Tibial nerve (tissue), 4 donors: ENCODE measurements around the gene MRPS2. TPM values are rescaled to one million over a fixed set of nuclear protein-coding genes. Genes with fewer than 3 reads are reported as not detected.

Source experiments
- DNase-seq, 2 donors: peaks; one replicate each; pipeline ENCODE4 v3.0.0-alpha.2; 2019; ENCODE audit warnings: low spot score in 2 of 2
- H3K27ac ChIP-seq, 4 donors: fragments of 200-600 bp; sonication (generic) in 3 of 4; one replicate each; pipeline ENCODE4 v1.5.1; 2017 to 2019; ENCODE audit warnings: mild to moderate bottlenecking in 1 of 4
- H3K27me3 ChIP-seq, 2 donors: fragments of 200-600 bp; sonication (generic) in 1 of 2; one replicate each; pipeline versions ENCODE4 v1.5.1 to v1.6.0; 2017 to 2019
- H3K36me3 ChIP-seq, 3 donors: fragments of 200-600 bp; sonication (generic); one replicate each; pipeline ENCODE4 v1.5.1; 2018 to 2019
- H3K4me1 ChIP-seq, 4 donors: fragments of 200-600 bp; sonication (generic) in 3 of 4; one replicate each; pipeline ENCODE4 v1.5.1; 2017 to 2019
- H3K4me3 ChIP-seq, 4 donors: fragments of 200-600 bp; sonication (generic) in 3 of 4; one replicate each; pipeline ENCODE4 v1.5.1; 2017 to 2019; ENCODE audit warnings: mild to moderate bottlenecking in 1 of 4, moderate library complexity in 1 of 4
- H3K9me3 ChIP-seq, 4 donors: fragments of 200-600 bp; sonication (generic) in 3 of 4; one replicate each; pipeline ENCODE4 v1.5.1; 2017 to 2019
- CTCF ChIP-seq, 5 experiments: fragments of 200-600 bp in 3 of 5; fragments of 450-650 bp in 2 of 5; sonication (generic) in 3 of 5; IDR thresholded peaks; one replicate each; pipeline ENCODE4 v1.5.1; 2016 to 2019; ENCODE audit warnings: antibody characterized with exemption in 5 of 5, mild to moderate bottlenecking in 3 of 5, moderate library complexity in 2 of 5
- EP300 ChIP-seq, 2 donors: sonication (generic); formaldehyde crosslinking; IDR thresholded peaks; one replicate each; pipeline ENCODE4 v1.6.1; 2017; ENCODE audit warnings: antibody characterized with exemption in 2 of 2, mild to moderate bottlenecking in 1 of 2
- POLR2A ChIP-seq, 2 donors: fragments of 450-650 bp; IDR thresholded peaks; one replicate each; pipeline ENCODE4 v1.6.1; 2017; ENCODE audit warnings: antibody characterized with exemption in 2 of 2, mild to moderate bottlenecking in 2 of 2, moderate library complexity in 2 of 2
- WGBS, 2 donors: methylation state at CpG; one replicate each; pipeline ENCODE4 v1.1.5; 2018; 5-methylcytosine and 5-hydroxymethylcytosine counted together
- total RNA-seq, 4 donors: library from RNA; depleted of rRNA; stranded (reverse); fragments of >200 nt; gene quantifications; one replicate each; pipeline ENCODE4 v1.1.0, GENCODE V29; 2016

The MRPS2 gene
- total RNA-seq, 4 donors from 2014 or later: 24.9 to 29.2 (median 26.3) TPM

DNA sequence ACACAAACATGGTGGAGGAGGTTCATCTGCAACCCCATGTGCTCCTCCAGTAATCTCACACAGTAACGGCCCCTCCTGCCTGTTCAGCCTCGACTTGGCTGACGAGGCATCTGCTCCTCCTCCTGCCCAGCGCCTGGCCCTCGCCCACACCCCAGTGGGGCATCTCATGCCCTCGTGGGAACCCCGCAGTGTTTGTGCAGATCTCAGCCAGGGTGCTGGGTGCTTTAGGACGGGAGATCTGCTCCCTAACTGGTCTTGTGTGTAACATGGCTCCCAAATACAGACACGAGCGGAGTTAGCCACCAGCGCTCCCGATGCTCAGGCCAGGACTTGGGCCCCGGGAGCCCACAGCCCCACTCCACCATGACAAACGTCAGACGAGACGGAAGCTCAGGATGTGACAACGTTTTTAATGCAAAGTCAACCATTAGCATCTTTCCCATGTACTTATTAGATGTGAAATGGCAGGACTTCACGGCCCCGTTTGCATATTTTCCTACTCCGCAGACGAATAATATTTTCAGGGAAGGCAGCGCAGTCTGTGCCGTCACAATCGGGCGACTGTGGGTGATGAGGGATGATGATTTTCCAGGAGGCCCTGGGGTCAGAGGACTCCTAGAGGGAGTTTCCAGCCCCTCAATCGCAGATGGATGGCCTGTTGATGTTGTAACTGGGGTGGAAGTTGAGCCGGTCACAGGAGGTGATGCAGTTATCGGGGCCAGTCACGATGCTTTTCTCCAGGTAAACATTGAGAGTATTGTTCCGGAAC lies 5.5 kb upstream of the MRPS2 start:
- Histone ChIP-seq H3K9me3 (no peaks in the 10 kb centered on the region), H3K36me3 (peaks cover 0 to 16% (median 0%) of the 10 kb centered on the region in 3 donors), H3K4me1 (peaks cover 0 to 8% (median 6%) of the 10 kb centered on the region in 4 donors), H3K27ac (no peak overlapping the region), H3K4me3 (no peak overlapping the region), H3K27me3 (no peaks in the 10 kb centered on the region)
- WGBS, 2 donors: 82 to 83% methylated on average over 30 of the region's 30 CpGs
- DNase-seq: no peak
- TF ChIP-seq POLR2A (IDR thresholded peaks at IDR 0.05) (no peak), CTCF (IDR thresholded peaks at IDR 0.05) (no peak), EP300 (IDR thresholded peaks at IDR 0.05) (no peak)

GRCh38 chr9:135498381-135499126 lies 1.9 kb upstream of the MRPS2 start:
- no peak for DNase-seq
- Histone ChIP-seq H3K9me3 (no peaks in the 10 kb centered on the region), H3K4me3 (no peak overlapping the region), H3K27ac (no peak overlapping the region), H3K36me3 (peaks cover 0 to 18% (median 0%) of the 10 kb centered on the region in 3 donors), H3K4me1 (peaks cover 0 to 28% (median 19%) of the 10 kb centered on the region in 4 donors), H3K27me3 (no peaks in the 10 kb centered on the region)
- WGBS, 2 donors: 79 to 82% methylated on average over 15 of the region's 15 CpGs
- TF ChIP-seq POLR2A (IDR thresholded peaks at IDR 0.05) (no peak), EP300 (IDR thresholded peaks at IDR 0.05) (no peak), CTCF (IDR thresholded peaks at IDR 0.05) (no peak)

GRCh38 chr9:135499326-135500070 lies 984 bp upstream of the MRPS2 start:
- Histone ChIP-seq H3K36me3 (peaks cover 0 to 28% (median 9%) of the 10 kb centered on the region in 3 donors), H3K4me3 (peak overlapping the region; percentile 65 to 100 (median 72)), H3K27ac (peak overlapping the region; percentile 40 to 83 (median 79)), H3K27me3 (no peaks in the 10 kb centered on the region), H3K9me3 (no peaks in the 10 kb centered on the region), H3K4me1 (peaks cover 0 to 32% (median 19%) of the 10 kb centered on the region in 4 donors)
- WGBS, 2 donors: 1 to 2% methylated on average over 21 to 34 of the region's 58 CpGs
- TF ChIP-seq CTCF (IDR thresholded peaks at IDR 0.05) (no peak), POLR2A (IDR thresholded peaks at IDR 0.05) (peak in 1 of 2 donors; percentile 13), EP300 (IDR thresholded peaks at IDR 0.05) (peak in 1 of 2 donors; percentile 53)
- peak; percentile 93 to 94 for DNase-seq

DNA sequence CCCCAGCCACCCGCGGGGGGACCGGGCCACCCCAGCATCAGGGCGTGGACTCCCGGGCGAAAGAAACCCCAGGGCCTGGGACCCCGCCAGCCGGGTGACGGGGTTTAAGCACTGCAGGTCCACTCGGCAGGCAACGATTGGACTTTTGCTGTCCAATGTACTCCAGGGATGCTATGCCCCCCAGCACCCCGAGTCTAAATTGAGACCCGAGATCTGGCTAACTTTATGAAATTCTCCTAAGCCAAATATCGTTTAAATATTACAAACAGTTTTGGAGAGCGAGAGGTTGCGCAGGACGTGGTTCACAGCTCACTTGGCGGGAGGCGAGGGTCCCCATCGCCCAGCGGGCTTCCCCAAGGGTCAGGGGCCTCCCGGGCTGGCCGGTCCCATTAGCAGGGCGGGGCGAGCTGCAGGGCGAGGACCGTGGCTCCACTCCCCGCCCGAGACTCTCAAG lies 384 bp upstream of the MRPS2 start:
- TF ChIP-seq CTCF (IDR thresholded peaks at IDR 0.05) (no peak), EP300 (IDR thresholded peaks at IDR 0.05) (no peak), POLR2A (IDR thresholded peaks at IDR 0.05) (no peak)
- Histone ChIP-seq H3K9me3 (no peaks in the 10 kb centered on the region), H3K27me3 (no peaks in the 10 kb centered on the region), H3K36me3 (peaks cover 0 to 34% (median 9%) of the 10 kb centered on the region in 3 donors), H3K4me3 (peak overlapping the region; percentile 65 to 100 (median 72)), H3K4me1 (peaks cover 0 to 34% (median 19%) of the 10 kb centered on the region in 4 donors), H3K27ac (peak overlapping the region; percentile 40 to 83 (median 79))
- WGBS, 2 donors: 0% methylated on average over 12 to 22 of the region's 29 CpGs
- DNase-seq: peak in 1 of 2 donors; percentile 17
